Right hindlimb (tissue), 1 donor: ENCODE results near the gene EIF2B5.
A peak's percentile ranks its signal among the peaks of the same experiment; 100 is the strongest.
"Not testable (repeated sequence)": the region's sequence is repeated elsewhere in the genome, so short reads cannot be mapped to it uniquely, and the experiment has no call there.

ENCODE experiments used
- DNase-seq: peaks from one replicate; pipeline ENCODE4 v3.0.0-alpha.2; 2018

EIF2B5 gene

GRCh38 chr3:184148076-184148475 is 12.9 kb downstream of the EIF2B5 start:
- no peak for DNase-seq

GRCh38 chr3:184149123-184149522 is 14.0 kb downstream of the EIF2B5 start:
- DNase-seq: no peak

GRCh38 chr3:184149770-184150169 is 14.6 kb downstream of the EIF2B5 start:
- DNase-seq: not testable (repeated sequence)

GRCh38 chr3:184154885-184155643 is 19.9 kb downstream of the EIF2B5 start, which contains the start of gene DVL3:
Gene DVL3 (plus strand): TSS chr3:184155377. CDS start chr3:184155636, 259 bp downstream.
- DNase-seq: peak; percentile 83

- DNase-seq: no peak
These were observed 20.7 kb downstream of the EIF2B5 start for GRCh38 chr3:184155644-184156521.

- peak; percentile 88 for DNase-seq
These were observed 21.4 kb downstream of the EIF2B5 start for GRCh38 chr3:184156522-184156955.

- no peak for DNase-seq
These were observed 22.0 kb downstream of the EIF2B5 start for GRCh38 chr3:184157206-184157605.

GRCh38 chr3:184158404-184158803 is 23.2 kb downstream of the EIF2B5 start:
- DNase-seq: no peak

GRCh38 chr3:184160456-184160855 is 25.3 kb downstream of the EIF2B5 start:
- no peak for DNase-seq

GRCh38 chr3:184162571-184163070 is 27.5 kb downstream of the EIF2B5 start:
- not testable (repeated sequence) for DNase-seq

GRCh38 chr3:184164648-184165330 is 29.6 kb downstream of the EIF2B5 start:
- no peak for DNase-seq

GRCh38 chr3:184165543-184165942 is 30.4 kb downstream of the EIF2B5 start:
- no peak for DNase-seq

- no peak for DNase-seq
These were observed 31.5 kb downstream of the EIF2B5 start for GRCh38 chr3:184166671-184167070.

GRCh38 chr3:184167786-184168185 is 32.6 kb downstream of the EIF2B5 start:
- DNase-seq: no peak

GRCh38 chr3:184168363-184169120 is 33.4 kb downstream of the EIF2B5 start:
- DNase-seq: no peak

GRCh38 chr3:184169896-184170875 is 35.0 kb downstream of the EIF2B5 start:
- no peak for DNase-seq

GRCh38 chr3:184171562-184171961 is 36.4 kb downstream of the EIF2B5 start:
- no peak for DNase-seq

- DNase-seq: no peak
These were observed 37.7 kb downstream of the EIF2B5 start for GRCh38 chr3:184172681-184173373.

- DNase-seq: no peak
These were observed 38.2 kb downstream of the EIF2B5 start for GRCh38 chr3:184173374-184173722.

- DNase-seq: no peak
These were observed 39.1 kb downstream of the EIF2B5 start for GRCh38 chr3:184174284-184174645.
